ENCODE results near the gene MYO1A. TPM values are rescaled to one million over a fixed set of nuclear protein-coding genes. Genes with fewer than 3 reads are reported as not detected.

Gene MYO1A
- 1 to 10 TPM in 1 of 3 donors, under 1 TPM in 2; 0.08 to 1.5 (median 0.11) TPM for polyA plus RNA-seq

- WGBS, 3 donors: 44 to 63% (median 48%) methylated on average over 2 of the region's 2 CpGs
- no peak within 1 kb of the TSS for H3K27ac ChIP-seq (ENCODE audit: low read depth, low read length)
These were observed at the start of gene MYO1A for GRCh38 chr12:57049890-57050289. Gene MYO1A, minus strand, starts transcription at chr12:57050129. Its CDS starts 1,806 bp downstream, at chr12:57048323.

- no peak overlapping the region for H3K27ac ChIP-seq (ENCODE audit: low read depth, low read length)
- WGBS, 3 donors: 67 to 82% (median 73%) methylated on average over 11 of the region's 11 CpGs
These were observed 49.3 kb upstream of the MYO1A start for GRCh38 chr12:57099047-57099714.

GRCh38 chr12:57098546-57098945 is 48.6 kb upstream of the MYO1A start:
- H3K27ac ChIP-seq (ENCODE audit: low read depth, low read length): no peak overlapping the region
- 64 to 90% (median 77%) methylated on average over 1 of the region's 1 CpG for WGBS, 3 donors

- WGBS, 3 donors: 83 to 86% (median 85%) methylated on average over 8 of the region's 8 CpGs
- H3K27ac ChIP-seq (ENCODE audit: low read depth, low read length): no peak overlapping the region
These were observed 47.6 kb upstream of the MYO1A start for GRCh38 chr12:57097554-57097835.

- 75 to 88% (median 82%) methylated on average over 8 of the region's 8 CpGs for WGBS, 3 donors
- H3K27ac ChIP-seq (ENCODE audit: low read depth, low read length): no peak overlapping the region
These were observed 47.0 kb upstream of the MYO1A start for GRCh38 chr12:57096748-57097553.

GRCh38 chr12:57096099-57096572 is 46.2 kb upstream of the MYO1A start:
- 78 to 93% (median 91%) methylated on average over 6 of the region's 6 CpGs for WGBS, 3 donors

GRCh38 chr12:57095440-57095839 is 45.5 kb upstream of the MYO1A start:
- no peak overlapping the region for H3K27ac ChIP-seq (ENCODE audit: low read depth, low read length)
- 84 to 95% (median 89%) methylated on average over 3 of the region's 3 CpGs for WGBS, 3 donors

More at GRCh38 chr12:57096099-57096572, 46.2 kb upstream of the MYO1A start:
- no peak overlapping the region for H3K27ac ChIP-seq (ENCODE audit: low read depth, low read length)

- 51 to 66% (median 54%) methylated on average over 14 to 15 of the region's 15 CpGs for WGBS, 3 donors
- no peak overlapping the region for H3K27ac ChIP-seq (ENCODE audit: low read depth, low read length)
These were observed 44.6 kb upstream of the MYO1A start for GRCh38 chr12:57094208-57095160.

GRCh38 chr12:57093415-57094207 is 43.7 kb upstream of the MYO1A start:
- WGBS, 3 donors: 42 to 47% (median 45%) methylated on average over 17 to 24 of the region's 24 CpGs
- H3K27ac ChIP-seq (ENCODE audit: low read depth, low read length): no peak overlapping the region

GRCh38 chr12:57092876-57093414 is 43.0 kb upstream of the MYO1A start:
- 79 to 91% (median 83%) methylated on average over 4 of the region's 4 CpGs for WGBS, 3 donors
- no peak overlapping the region for H3K27ac ChIP-seq (ENCODE audit: low read depth, low read length)

GRCh38 chr12:57092529-57092862 is 42.6 kb upstream of the MYO1A start:
- H3K27ac ChIP-seq (ENCODE audit: low read depth, low read length): no peak overlapping the region
- 76 to 80% (median 78%) methylated on average over 5 of the region's 5 CpGs for WGBS, 3 donors

- H3K27ac ChIP-seq (ENCODE audit: low read depth, low read length): no peak overlapping the region
- WGBS, 3 donors: 77 to 82% (median 77%) methylated on average over 24 to 25 of the region's 25 CpGs
These were observed 42.0 kb upstream of the MYO1A start for GRCh38 chr12:57091638-57092528.

GRCh38 chr12:57090924-57091637 is 41.2 kb upstream of the MYO1A start:
- 59 to 81% (median 71%) methylated on average over 22 of the region's 22 CpGs for WGBS, 3 donors

GRCh38 chr12:57090490-57090889 is 40.6 kb upstream of the MYO1A start:
- WGBS, 3 donors: 48 to 62% (median 54%) methylated on average over 6 of the region's 6 CpGs
- no peak overlapping the region for H3K27ac ChIP-seq (ENCODE audit: low read depth, low read length)

More at GRCh38 chr12:57090924-57091637, 41.2 kb upstream of the MYO1A start:
- no peak overlapping the region for H3K27ac ChIP-seq (ENCODE audit: low read depth, low read length)

GRCh38 chr12:57089271-57090245 is 39.6 kb upstream of the MYO1A start:
- H3K27ac ChIP-seq (ENCODE audit: low read depth, low read length): no peak overlapping the region
- 0 to 7% (median 0%) methylated on average over 41 to 45 of the region's 45 CpGs for WGBS, 3 donors

Data from adipose tissue (tissue), 3 donors.